Esophagus muscularis mucosa (tissue), 4 donors: ENCODE results near the gene DACH1. TPM values are rescaled to one million over a fixed set of nuclear protein-coding genes. Genes with fewer than 3 reads are reported as not detected.

Experiments
- DNase-seq: peaks from one replicate; pipeline ENCODE4 v3.0.0-alpha.2; 2017; ENCODE audit errors: extremely low spot score
- H3K27ac ChIP-seq, 4 donors: fragments of 200-600 bp; sonication (generic); replicated peaks in 1 of 4; 1 replicate in 3 of 4; 2 replicates in 1 of 4; pipeline ENCODE4 v1.5.1; 2016 to 2019; ENCODE audit warnings: mild to moderate bottlenecking in 1 of 4
- H3K27me3 ChIP-seq, 4 donors: fragments of 200-600 bp; sonication (generic); one replicate each; pipeline versions ENCODE4 v1.5.1 to v1.6.0; 2016 to 2019
- H3K36me3 ChIP-seq, 4 donors: fragments of 200-600 bp; sonication (generic); one replicate each; pipeline ENCODE4 v1.5.1; 2016 to 2019
- H3K4me1 ChIP-seq, 4 donors: fragments of 200-600 bp; sonication (generic); one replicate each; pipeline ENCODE4 v1.5.1; 2016 to 2019
- H3K4me3 ChIP-seq, 4 donors: fragments of 200-600 bp; sonication (generic); 1 replicate in 2 of 4; 2 replicates in 2 of 4; pipeline ENCODE4 v1.5.1; 2016 to 2019; ENCODE audit warnings: mild to moderate bottlenecking in 4 of 4, moderate library complexity in 1 of 4
- H3K9me3 ChIP-seq, 4 donors: fragments of 200-600 bp; sonication (generic); 1 replicate in 3 of 4; 2 replicates in 1 of 4; pipeline ENCODE4 v1.5.1; 2016 to 2019
- CTCF ChIP-seq, 3 experiments: fragments of 200-600 bp in 2 of 3; fragments of 450-650 bp in 1 of 3; sonication (generic) in 2 of 3; IDR thresholded peaks; one replicate each; pipeline ENCODE4 v1.5.1; 2017 to 2019; ENCODE audit warnings: antibody characterized with exemption in 3 of 3, mild to moderate bottlenecking in 2 of 3, moderate library complexity in 1 of 3
- EP300 ChIP-seq: sonication (generic); formaldehyde crosslinking; IDR thresholded peaks from one replicate; pipeline ENCODE4 v1.6.1; 2017; ENCODE audit warnings: antibody characterized with exemption
- POLR2A ChIP-seq: fragments of 450-650 bp; IDR thresholded peaks from one replicate; pipeline ENCODE4 v1.6.1; 2017; ENCODE audit warnings: antibody characterized with exemption, moderate library complexity, mild to moderate bottlenecking, low read depth
- POLR2AphosphoS5 ChIP-seq, 2 donors: sonication (generic); formaldehyde crosslinking; IDR thresholded peaks; one replicate each; pipeline ENCODE4 v1.6.1; 2017; ENCODE audit warnings: antibody characterized with exemption in 2 of 2
- WGBS: methylation state at CpG from one replicate; pipeline ENCODE4 v1.1.5; 2018; 5-methylcytosine and 5-hydroxymethylcytosine counted together
- intact Hi-C: fragments of 100-400 bp; cut with DNase I; formaldehyde crosslinking; loops from one replicate; pipeline ENCODE4 v1.15.1; 2023
- total RNA-seq, 4 donors: library from RNA; depleted of rRNA; stranded (reverse); fragments of >200 nt; gene quantifications; one replicate each; pipeline versions ENCODE4 v1.1.0 to v1.2.1, GENCODE V29; 2016

DACH1 gene
- total RNA-seq, 4 donors from 2014 or later = 1.2 to 2.0 (median 1.5) TPM

GRCh38 chr13:71513411-71514033 is 353.5 kb downstream of the DACH1 start:
- no peaks in the 10 kb centered on the region for H3K27me3 ChIP-seq
- no peak overlapping the region for H3K27ac ChIP-seq
- no peaks in the 10 kb centered on the region for H3K36me3 ChIP-seq
- intact Hi-C loops = no loop called here
- TF ChIP-seq POLR2AphosphoS5 (IDR thresholded peaks at IDR 0.05) = no peak
- no peak for TF ChIP-seq POLR2A
- TF ChIP-seq CTCF (IDR thresholded peaks at IDR 0.05) = no peak
- TF ChIP-seq EP300 = no peak
- DNase-seq = no peak
- H3K4me1 ChIP-seq = no peaks in the 10 kb centered on the region
- no peaks in the 10 kb centered on the region for H3K9me3 ChIP-seq
- no peak overlapping the region for H3K4me3 ChIP-seq

- Histone ChIP-seq H3K36me3 (no peaks in the 10 kb centered on the region), H3K9me3 (no peaks in the 10 kb centered on the region), H3K4me3 (no peak overlapping the region), H3K27ac (no peak overlapping the region), H3K4me1 (no peaks in the 10 kb centered on the region), H3K27me3 (no peaks in the 10 kb centered on the region)
- intact Hi-C loops = no loop called here
- TF ChIP-seq CTCF (IDR thresholded peaks at IDR 0.05) (no peak), POLR2A (no peak)
- WGBS = 69% methylated on average over 3 of the region's 3 CpGs
- DNase-seq = no peak
These were observed 363.2 kb downstream of the DACH1 start for GRCh38 chr13:71503781-71504180.

- no peak overlapping the region for H3K4me3 ChIP-seq
- 88% methylated on average over 4 of the region's 4 CpGs for WGBS
- no peaks in the 10 kb centered on the region for H3K36me3 ChIP-seq
- no peaks in the 10 kb centered on the region for H3K4me1 ChIP-seq
- DNase-seq = no peak
- no peaks in the 10 kb centered on the region for H3K27me3 ChIP-seq
- intact Hi-C loops = no loop called here
- no peak overlapping the region for H3K27ac ChIP-seq
- TF ChIP-seq CTCF (IDR thresholded peaks at IDR 0.05) (no peak), EP300 (no peak), POLR2A (no peak), POLR2AphosphoS5 (IDR thresholded peaks at IDR 0.05) (no peak)
- no peaks in the 10 kb centered on the region for H3K9me3 ChIP-seq
These were observed 367.0 kb downstream of the DACH1 start for GRCh38 chr13:71499944-71500514.

- Histone ChIP-seq H3K27me3 (no peaks in the 10 kb centered on the region), H3K4me3 (no peak overlapping the region), H3K36me3 (no peaks in the 10 kb centered on the region), H3K27ac (no peak overlapping the region), H3K9me3 (no peaks in the 10 kb centered on the region), H3K4me1 (no peaks in the 10 kb centered on the region)
- 54% methylated on average over 2 of the region's 2 CpGs for WGBS
- intact Hi-C loops = no loop called here
- TF ChIP-seq POLR2AphosphoS5 (IDR thresholded peaks at IDR 0.05) (no peak), CTCF (IDR thresholded peaks at IDR 0.05) (no peak), POLR2A (no peak), EP300 (no peak)
- DNase-seq = no peak
These were observed 367.8 kb downstream of the DACH1 start for GRCh38 chr13:71499235-71499634.

GRCh38 chr13:71493189-71493588 is 373.8 kb downstream of the DACH1 start:
- Histone ChIP-seq H3K36me3 (no peaks in the 10 kb centered on the region), H3K4me3 (no peak overlapping the region), H3K27ac (no peak overlapping the region), H3K9me3 (no peaks in the 10 kb centered on the region), H3K27me3 (no peaks in the 10 kb centered on the region), H3K4me1 (no peaks in the 10 kb centered on the region)
- intact Hi-C loops = no loop called here
- no peak for DNase-seq
- WGBS = 78% methylated on average over 2 of the region's 2 CpGs
- TF ChIP-seq EP300 = no peak
- TF ChIP-seq POLR2AphosphoS5 (IDR thresholded peaks at IDR 0.05) = no peak
- TF ChIP-seq POLR2A = no peak
- TF ChIP-seq CTCF (IDR thresholded peaks at IDR 0.05) = no peak
